ENCODE measurements around the gene KRT10. TPM values are rescaled to one million over a fixed set of nuclear protein-coding genes. Genes with fewer than 3 reads are reported as not detected.

The KRT10 gene
- total and polyA plus RNA-seq, 2 experiments from 2014 or later = 9.6 to 123 TPM

GRCh38 chr17:40818343-40818732, 4.1 kb downstream of the KRT10 start:
- ATAC-seq (no peak), DNase-seq (ENCODE audit: low spot score) (no peak)
- peaks cover 3% of the 10 kb centered on the region for H3K27me3 Mint-ChIP-seq (ENCODE audit: insufficient read depth, low read depth, poor library complexity)
- Histone ChIP-seq H3K27ac (ENCODE audit: low read depth) (peak overlapping the region; percentile 18; the same call in 1 of the 2 replicates), H3K9me2 (ENCODE audit: insufficient read depth) (peaks cover 2% of the 10 kb centered on the region; the same call in 1 of the 2 replicates), H3K27me3 (ENCODE audit: insufficient read depth) (no peaks in the 10 kb centered on the region; the same call in 1 of the 2 replicates), H3F3A (replicated peaks; ENCODE audit: low read depth) (peaks cover 6% of the 10 kb centered on the region; the same call in 1 of the 2 replicates), H4K20me1 (replicated peaks; ENCODE audit: insufficient read depth) (no peaks in the 10 kb centered on the region), H3K4me3 (peak overlapping the region; percentile 94), H3K4me1 (ENCODE audit: insufficient read depth) (peaks cover 10% of the 10 kb centered on the region; the same call in 1 of the 2 replicates), H2AFZ (peak overlapping the region; percentile 98; the same call in 1 of the 2 replicates), H3K4me2 (peak overlapping the region; percentile 91), H3K79me2 (replicated peaks; ENCODE audit: insufficient read depth) (no peaks in the 10 kb centered on the region), H3K36me3 (ENCODE audit: insufficient read depth) (peaks cover 5% of the 10 kb centered on the region; the same call in 1 of the 2 replicates)
- H3K27ac Mint-ChIP-seq = peak overlapping the region; percentile 89
- TF ChIP-seq NANOG (IDR thresholded peaks at IDR 0.05; ENCODE audit: borderline replicate concordance) = no peak
- no peak for TF ChIP-seq ZNF331 (CRISPR knock-in tag; IDR thresholded peaks at IDR 0.05; ENCODE audit: low read depth)
- no peak for TF ChIP-seq EZH2phosphoT487 (IDR thresholded peaks at IDR 0.05; ENCODE audit: unreplicated experiment)
- TF ChIP-seq ZNF114 (CRISPR knock-in tag; IDR thresholded peaks at IDR 0.05) = no peak
- TF ChIP-seq, protein P1, sequence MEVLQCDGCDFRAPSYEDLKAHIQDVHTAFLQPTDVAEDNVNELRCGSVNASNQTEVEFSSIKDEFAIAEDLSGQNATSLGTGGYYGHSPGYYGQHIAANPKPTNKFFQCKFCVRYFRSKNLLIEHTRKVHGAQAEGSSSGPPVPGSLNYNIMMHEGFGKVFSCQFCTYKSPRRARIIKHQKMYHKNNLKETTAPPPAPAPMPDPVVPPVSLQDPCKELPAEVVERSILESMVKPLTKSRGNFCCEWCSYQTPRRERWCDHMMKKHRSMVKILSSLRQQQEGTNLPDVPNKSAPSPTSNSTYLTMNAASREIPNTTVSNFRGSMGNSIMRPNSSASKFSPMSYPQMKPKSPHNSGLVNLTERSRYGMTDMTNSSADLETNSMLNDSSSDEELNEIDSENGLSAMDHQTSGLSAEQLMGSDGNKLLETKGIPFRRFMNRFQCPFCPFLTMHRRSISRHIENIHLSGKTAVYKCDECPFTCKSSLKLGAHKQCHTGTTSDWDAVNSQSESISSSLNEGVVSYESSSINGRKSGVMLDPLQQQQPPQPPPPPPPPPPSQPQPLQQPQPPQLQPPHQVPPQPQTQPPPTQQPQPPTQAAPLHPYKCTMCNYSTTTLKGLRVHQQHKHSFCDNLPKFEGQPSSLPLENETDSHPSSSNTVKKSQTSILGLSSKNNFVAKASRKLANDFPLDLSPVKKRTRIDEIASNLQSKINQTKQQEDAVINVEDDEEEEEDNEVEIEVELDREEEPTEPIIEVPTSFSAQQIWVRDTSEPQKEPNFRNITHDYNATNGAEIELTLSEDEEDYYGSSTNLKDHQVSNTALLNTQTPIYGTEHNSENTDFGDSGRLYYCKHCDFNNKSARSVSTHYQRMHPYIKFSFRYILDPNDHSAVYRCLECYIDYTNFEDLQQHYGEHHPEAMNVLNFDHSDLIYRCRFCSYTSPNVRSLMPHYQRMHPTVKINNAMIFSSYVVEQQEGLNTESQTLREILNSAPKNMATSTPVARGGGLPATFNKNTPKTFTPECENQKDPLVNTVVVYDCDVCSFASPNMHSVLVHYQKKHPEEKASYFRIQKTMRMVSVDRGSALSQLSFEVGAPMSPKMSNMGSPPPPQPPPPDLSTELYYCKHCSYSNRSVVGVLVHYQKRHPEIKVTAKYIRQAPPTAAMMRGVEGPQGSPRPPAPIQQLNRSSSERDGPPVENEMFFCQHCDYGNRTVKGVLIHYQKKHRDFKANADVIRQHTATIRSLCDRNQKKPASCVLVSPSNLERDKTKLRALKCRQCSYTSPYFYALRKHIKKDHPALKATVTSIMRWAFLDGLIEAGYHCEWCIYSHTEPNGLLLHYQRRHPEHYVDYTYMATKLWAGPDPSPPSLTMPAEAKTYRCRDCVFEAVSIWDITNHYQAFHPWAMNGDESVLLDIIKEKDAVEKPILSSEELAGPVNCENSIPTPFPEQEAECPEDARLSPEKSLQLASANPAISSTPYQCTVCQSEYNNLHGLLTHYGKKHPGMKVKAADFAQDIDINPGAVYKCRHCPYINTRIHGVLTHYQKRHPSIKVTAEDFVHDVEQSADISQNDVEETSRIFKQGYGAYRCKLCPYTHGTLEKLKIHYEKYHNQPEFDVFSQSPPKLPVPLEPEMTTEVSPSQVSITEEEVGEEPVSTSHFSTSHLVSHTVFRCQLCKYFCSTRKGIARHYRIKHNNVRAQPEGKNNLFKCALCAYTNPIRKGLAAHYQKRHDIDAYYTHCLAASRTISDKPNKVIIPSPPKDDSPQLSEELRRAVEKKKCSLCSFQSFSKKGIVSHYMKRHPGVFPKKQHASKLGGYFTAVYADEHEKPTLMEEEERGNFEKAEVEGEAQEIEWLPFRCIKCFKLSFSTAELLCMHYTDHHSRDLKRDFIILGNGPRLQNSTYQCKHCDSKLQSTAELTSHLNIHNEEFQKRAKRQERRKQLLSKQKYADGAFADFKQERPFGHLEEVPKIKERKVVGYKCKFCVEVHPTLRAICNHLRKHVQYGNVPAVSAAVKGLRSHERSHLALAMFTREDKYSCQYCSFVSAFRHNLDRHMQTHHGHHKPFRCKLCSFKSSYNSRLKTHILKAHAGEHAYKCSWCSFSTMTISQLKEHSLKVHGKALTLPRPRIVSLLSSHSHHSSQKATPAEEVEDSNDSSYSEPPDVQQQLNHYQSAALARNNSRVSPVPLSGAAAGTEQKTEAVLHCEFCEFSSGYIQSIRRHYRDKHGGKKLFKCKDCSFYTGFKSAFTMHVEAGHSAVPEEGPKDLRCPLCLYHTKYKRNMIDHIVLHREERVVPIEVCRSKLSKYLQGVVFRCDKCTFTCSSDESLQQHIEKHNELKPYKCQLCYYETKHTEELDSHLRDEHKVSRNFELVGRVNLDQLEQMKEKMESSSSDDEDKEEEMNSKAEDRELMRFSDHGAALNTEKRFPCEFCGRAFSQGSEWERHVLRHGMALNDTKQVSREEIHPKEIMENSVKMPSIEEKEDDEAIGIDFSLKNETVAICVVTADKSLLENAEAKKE (CRISPR knock-in tag; IDR thresholded peaks at IDR 0.05) = no peak
- no peak for TF ChIP-seq JUNB (IDR thresholded peaks at IDR 0.05; ENCODE audit: unreplicated experiment)
- TF ChIP-seq CREB1 (CRISPR knock-in tag; IDR thresholded peaks at IDR 0.05; ENCODE audit: low read depth) = no peak
- TF ChIP-seq, protein P2, sequence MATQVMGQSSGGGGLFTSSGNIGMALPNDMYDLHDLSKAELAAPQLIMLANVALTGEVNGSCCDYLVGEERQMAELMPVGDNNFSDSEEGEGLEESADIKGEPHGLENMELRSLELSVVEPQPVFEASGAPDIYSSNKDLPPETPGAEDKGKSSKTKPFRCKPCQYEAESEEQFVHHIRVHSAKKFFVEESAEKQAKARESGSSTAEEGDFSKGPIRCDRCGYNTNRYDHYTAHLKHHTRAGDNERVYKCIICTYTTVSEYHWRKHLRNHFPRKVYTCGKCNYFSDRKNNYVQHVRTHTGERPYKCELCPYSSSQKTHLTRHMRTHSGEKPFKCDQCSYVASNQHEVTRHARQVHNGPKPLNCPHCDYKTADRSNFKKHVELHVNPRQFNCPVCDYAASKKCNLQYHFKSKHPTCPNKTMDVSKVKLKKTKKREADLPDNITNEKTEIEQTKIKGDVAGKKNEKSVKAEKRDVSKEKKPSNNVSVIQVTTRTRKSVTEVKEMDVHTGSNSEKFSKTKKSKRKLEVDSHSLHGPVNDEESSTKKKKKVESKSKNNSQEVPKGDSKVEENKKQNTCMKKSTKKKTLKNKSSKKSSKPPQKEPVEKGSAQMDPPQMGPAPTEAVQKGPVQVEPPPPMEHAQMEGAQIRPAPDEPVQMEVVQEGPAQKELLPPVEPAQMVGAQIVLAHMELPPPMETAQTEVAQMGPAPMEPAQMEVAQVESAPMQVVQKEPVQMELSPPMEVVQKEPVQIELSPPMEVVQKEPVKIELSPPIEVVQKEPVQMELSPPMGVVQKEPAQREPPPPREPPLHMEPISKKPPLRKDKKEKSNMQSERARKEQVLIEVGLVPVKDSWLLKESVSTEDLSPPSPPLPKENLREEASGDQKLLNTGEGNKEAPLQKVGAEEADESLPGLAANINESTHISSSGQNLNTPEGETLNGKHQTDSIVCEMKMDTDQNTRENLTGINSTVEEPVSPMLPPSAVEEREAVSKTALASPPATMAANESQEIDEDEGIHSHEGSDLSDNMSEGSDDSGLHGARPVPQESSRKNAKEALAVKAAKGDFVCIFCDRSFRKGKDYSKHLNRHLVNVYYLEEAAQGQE (IDR thresholded peaks at IDR 0.05; ENCODE audit: unreplicated experiment) = no peak
- no peak for TF ChIP-seq POLR2AphosphoS5 (IDR thresholded peaks at IDR 0.05; ENCODE audit: low read depth)
- TF ChIP-seq EZH2 (IDR thresholded peaks at IDR 0.05; ENCODE audit: low read depth, unreplicated experiment) = no peak
- TF ChIP-seq, protein P3, sequence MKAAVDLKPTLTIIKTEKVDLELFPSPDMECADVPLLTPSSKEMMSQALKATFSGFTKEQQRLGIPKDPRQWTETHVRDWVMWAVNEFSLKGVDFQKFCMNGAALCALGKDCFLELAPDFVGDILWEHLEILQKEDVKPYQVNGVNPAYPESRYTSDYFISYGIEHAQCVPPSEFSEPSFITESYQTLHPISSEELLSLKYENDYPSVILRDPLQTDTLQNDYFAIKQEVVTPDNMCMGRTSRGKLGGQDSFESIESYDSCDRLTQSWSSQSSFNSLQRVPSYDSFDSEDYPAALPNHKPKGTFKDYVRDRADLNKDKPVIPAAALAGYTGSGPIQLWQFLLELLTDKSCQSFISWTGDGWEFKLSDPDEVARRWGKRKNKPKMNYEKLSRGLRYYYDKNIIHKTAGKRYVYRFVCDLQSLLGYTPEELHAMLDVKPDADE (IDR thresholded peaks at IDR 0.05) = no peak
- TF ChIP-seq STAT1 (IDR thresholded peaks at IDR 0.05; ENCODE audit: unreplicated experiment) = no peak
- no peak for TF ChIP-seq CTCF (conservative IDR thresholded peaks at IDR 0.05; ENCODE audit: low read depth in 2 of 2)
- no peaks in the 10 kb centered on the region; the same call in 2 of the 3 replicates for H3K9me3 Mint-ChIP-seq
- H3K4me3 Mint-ChIP-seq = peak overlapping the region; percentile 80
- H3K36me3 Mint-ChIP-seq (ENCODE audit: low read depth) = peaks cover 8% of the 10 kb centered on the region; the same call in 2 of the 3 replicates
- H3K4me1 Mint-ChIP-seq = 0 out of 3 replicates have a peak, but pooled peaks cover 2% of the 10 kb centered on the region
